Peyer's patch (tissue), 4 donors: ENCODE measurements around the gene PLOD2.

Experiments used
- CTCF ChIP-seq, 6 experiments: fragments of 450-650 bp in 4 of 6; fragments of 200-600 bp in 2 of 6; sonication (generic) in 1 of 6; IDR thresholded peaks; one replicate each; pipeline ENCODE4 v1.5.1; 2017 to 2019; ENCODE audit warnings: antibody characterized with exemption in 6 of 6, mild to moderate bottlenecking in 3 of 6, moderate library complexity in 1 of 6
- POLR2A ChIP-seq, 2 donors: fragments of 450-650 bp; IDR thresholded peaks; one replicate each; pipeline ENCODE4 v1.5.1; 2017; ENCODE audit warnings: antibody characterized with exemption in 2 of 2, mild to moderate bottlenecking in 2 of 2, moderate library complexity in 2 of 2

- TF ChIP-seq CTCF (IDR thresholded peaks at IDR 0.05) (no peak), POLR2A (IDR thresholded peaks at IDR 0.05) (no peak)
Measured at GRCh38 chr3:146117406-146118285, 43.3 kb downstream of the PLOD2 start.
